Ascending aorta (tissue), 2 donors: Measurements from ENCODE around the gene INTS13. TPM values are rescaled to one million over a fixed set of nuclear protein-coding genes. Genes with fewer than 3 reads are reported as not detected.
"Not testable (repeated sequence)": the region's sequence is repeated elsewhere in the genome, so short reads cannot be mapped to it uniquely, and the experiment has no call there.

Experiments used
- DNase-seq, 2 donors: peaks; one replicate each; pipeline ENCODE4 v3.0.0-alpha.2; 2019; ENCODE audit warnings: low spot score in 2 of 2
- H3K27ac ChIP-seq, 2 donors: fragments of 200-600 bp; sonication (generic); one replicate each; pipeline ENCODE4 v1.5.1; 2016 to 2017; ENCODE audit warnings: mild to moderate bottlenecking in 1 of 2
- H3K27me3 ChIP-seq: fragments of 200-600 bp; sonication (generic); one replicate; pipeline ENCODE4 v1.5.1; 2017
- H3K36me3 ChIP-seq, 2 donors: fragments of 200-600 bp; sonication (generic); one replicate each; pipeline ENCODE4 v1.5.1; 2016
- H3K4me1 ChIP-seq, 2 donors: fragments of 200-600 bp; sonication (generic); one replicate each; pipeline ENCODE4 v1.5.1; 2016 to 2017; ENCODE audit warnings: mild to moderate bottlenecking in 1 of 2
- H3K4me3 ChIP-seq, 2 donors: fragments of 200-600 bp; sonication (generic); one replicate each; pipeline ENCODE4 v1.5.1; 2016 to 2017; ENCODE audit warnings: mild to moderate bottlenecking in 1 of 2
- H3K9me3 ChIP-seq, 2 donors: fragments of 200-600 bp; sonication (generic); one replicate each; pipeline ENCODE4 v1.5.1; 2016
- intact Hi-C: fragments of 100-400 bp; cut with DNase I; formaldehyde crosslinking; loops from one replicate; pipeline ENCODE4 v1.15.1; 2023
- total RNA-seq: library from RNA; depleted of rRNA; stranded (reverse); fragments of >200 nt; gene quantifications from one replicate; pipeline ENCODE4 v1.1.0, GENCODE V29; 2016
- TF ChIP-seq, protein P1 (sequence below), 3 experiments: fragments of 200-600 bp in 2 of 3; fragments of 450-650 bp in 1 of 3; sonication (generic) in 2 of 3; IDR thresholded peaks; one replicate each; pipeline ENCODE4 v1.5.1; 2016 to 2019; ENCODE audit warnings: antibody characterized with exemption in 3 of 3, mild to moderate bottlenecking in 1 of 3, moderate library complexity in 1 of 3

INTS13 gene
- total RNA-seq, 1 donor from 2014 or later = 47.5 TPM

DNA sequence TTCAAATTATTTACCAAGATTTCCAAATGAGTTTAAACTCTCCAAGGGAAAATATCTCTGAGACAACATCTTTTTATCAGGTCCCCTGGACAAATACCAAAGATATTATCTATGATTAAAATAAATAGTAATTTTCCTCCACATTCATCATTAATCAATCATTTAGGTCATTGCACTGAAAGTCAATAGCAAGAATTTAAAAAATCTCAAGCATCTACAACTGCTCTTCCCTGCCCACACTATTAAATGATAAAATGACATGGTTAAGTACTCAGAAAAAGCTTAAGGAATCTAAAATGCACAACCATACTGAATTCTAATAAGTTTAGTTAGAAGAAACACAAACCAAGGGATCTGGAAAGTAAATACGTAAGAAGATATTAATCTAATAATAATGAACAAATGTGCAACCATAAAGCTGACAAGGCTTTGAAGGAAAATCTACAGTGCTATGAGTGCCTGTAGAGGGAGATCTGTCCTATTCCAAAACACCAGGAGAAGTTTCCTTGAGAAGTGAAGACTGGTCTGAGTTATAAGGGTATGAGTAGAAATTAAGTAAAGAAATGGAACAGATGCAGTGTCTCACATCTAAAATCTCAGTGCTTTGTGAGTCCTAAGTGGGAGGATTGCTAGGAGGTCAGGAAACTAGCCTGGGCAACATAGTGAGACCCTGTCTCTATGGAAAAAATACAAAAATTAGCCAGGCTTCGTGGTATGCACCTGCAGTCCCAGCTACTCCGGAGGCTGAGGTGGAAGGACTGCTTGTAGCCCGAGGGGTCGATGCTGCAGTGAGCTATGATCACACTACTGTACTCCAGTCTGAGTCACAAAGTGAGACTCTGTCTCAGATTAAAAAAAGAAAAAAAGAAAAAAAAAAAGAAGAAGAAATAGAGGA lies 19.2 kb downstream of the INTS13 start:
- Histone ChIP-seq H3K4me3 (no peak overlapping the region), H3K36me3 (peaks cover 23 to 27% of the 10 kb centered on the region in 2 donors), H3K27me3 (no peaks in the 10 kb centered on the region), H3K27ac (no peak overlapping the region), H3K9me3 (no peaks in the 10 kb centered on the region), H3K4me1 (no peaks in the 10 kb centered on the region)
- intact Hi-C loops = no loop called here
- TF ChIP-seq, protein P1, sequence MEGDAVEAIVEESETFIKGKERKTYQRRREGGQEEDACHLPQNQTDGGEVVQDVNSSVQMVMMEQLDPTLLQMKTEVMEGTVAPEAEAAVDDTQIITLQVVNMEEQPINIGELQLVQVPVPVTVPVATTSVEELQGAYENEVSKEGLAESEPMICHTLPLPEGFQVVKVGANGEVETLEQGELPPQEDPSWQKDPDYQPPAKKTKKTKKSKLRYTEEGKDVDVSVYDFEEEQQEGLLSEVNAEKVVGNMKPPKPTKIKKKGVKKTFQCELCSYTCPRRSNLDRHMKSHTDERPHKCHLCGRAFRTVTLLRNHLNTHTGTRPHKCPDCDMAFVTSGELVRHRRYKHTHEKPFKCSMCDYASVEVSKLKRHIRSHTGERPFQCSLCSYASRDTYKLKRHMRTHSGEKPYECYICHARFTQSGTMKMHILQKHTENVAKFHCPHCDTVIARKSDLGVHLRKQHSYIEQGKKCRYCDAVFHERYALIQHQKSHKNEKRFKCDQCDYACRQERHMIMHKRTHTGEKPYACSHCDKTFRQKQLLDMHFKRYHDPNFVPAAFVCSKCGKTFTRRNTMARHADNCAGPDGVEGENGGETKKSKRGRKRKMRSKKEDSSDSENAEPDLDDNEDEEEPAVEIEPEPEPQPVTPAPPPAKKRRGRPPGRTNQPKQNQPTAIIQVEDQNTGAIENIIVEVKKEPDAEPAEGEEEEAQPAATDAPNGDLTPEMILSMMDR (IDR thresholded peaks at IDR 0.05) = peak in 1 of 3 experiments; percentile 28
- no peak for DNase-seq

DNA sequence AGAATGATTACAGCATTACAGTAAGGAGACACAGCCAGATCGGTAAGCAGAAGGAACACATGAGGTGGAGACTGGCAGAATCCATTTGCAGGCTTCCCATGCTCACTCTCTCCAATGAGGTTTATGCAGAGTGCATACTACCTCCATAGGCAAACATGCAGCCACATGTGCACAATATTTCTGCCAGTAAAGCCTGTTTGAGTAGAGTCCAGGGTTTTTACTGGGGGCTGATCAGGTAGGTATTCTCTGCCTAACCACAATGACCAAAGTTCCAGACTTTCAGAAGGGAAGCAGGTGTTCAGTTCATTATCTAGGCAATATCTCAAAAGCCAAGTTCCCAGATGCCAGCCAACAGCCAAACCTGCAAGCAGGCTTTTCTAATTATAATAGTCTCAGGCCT lies 31.1 kb downstream of the INTS13 start:
- H3K4me1 ChIP-seq = no peaks in the 10 kb centered on the region
- H3K27ac ChIP-seq = no peak overlapping the region
- H3K36me3 ChIP-seq = peaks cover 14 to 28% of the 10 kb centered on the region in 2 donors
- H3K9me3 ChIP-seq = peaks cover 0 to 4% of the 10 kb centered on the region in 2 donors
- intact Hi-C loops = no loop called here
- no peak overlapping the region for H3K4me3 ChIP-seq
- no peaks in the 10 kb centered on the region for H3K27me3 ChIP-seq
- no peak for DNase-seq
- TF ChIP-seq, protein P1 (IDR thresholded peaks at IDR 0.05) = no peak

DNA sequence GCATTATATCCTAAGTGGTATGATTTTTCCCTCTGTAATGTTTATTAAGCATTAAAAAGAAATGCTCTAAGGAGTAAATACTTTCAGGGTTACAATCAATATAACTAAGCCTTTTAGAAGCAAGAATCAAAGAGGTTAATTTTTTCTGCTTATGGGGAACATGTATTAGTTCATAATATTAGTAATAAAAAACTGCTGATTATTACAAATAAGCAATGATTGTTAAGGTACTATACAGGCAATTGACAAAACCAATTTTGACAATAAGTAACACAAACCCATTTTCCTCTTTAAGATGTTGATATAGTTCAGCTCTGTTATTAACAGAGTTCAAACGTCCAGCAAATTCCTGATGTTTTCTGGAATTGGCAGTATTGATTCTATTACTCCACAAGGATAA lies 31.8 kb downstream of the INTS13 start:
- H3K4me3 ChIP-seq = no peak overlapping the region
- H3K36me3 ChIP-seq = peaks cover 13 to 25% of the 10 kb centered on the region in 2 donors
- H3K9me3 ChIP-seq = peaks cover 0 to 4% of the 10 kb centered on the region in 2 donors
- DNase-seq = no peak
- no peaks in the 10 kb centered on the region for H3K4me1 ChIP-seq
- TF ChIP-seq, protein P1 (IDR thresholded peaks at IDR 0.05) = no peak
- H3K27me3 ChIP-seq = no peaks in the 10 kb centered on the region
- H3K27ac ChIP-seq = no peak overlapping the region
- intact Hi-C loops = no loop called here

DNA sequence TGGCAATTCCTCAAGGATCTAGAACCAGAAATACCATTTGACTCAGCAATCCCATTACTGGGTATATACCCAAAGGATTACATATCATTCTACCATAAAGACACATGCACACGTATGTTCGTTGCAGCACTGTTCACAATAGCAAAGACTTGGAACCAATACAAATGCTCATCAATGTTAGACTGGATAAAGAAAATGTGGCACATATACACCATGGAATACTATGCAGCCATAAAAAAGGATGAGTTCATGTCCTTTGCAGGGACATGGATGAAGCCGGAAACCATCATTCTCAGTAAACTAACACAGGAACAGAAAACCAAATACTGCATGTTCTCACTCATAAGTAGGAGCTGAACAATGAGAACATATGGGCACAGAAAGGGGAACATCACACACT lies 34.4 kb downstream of the INTS13 start:
- H3K27ac ChIP-seq, H3K4me3 ChIP-seq, H3K27me3 ChIP-seq, intact Hi-C loops, H3K9me3 ChIP-seq, H3K4me1 ChIP-seq, DNase-seq: not testable (repeated sequence)
- H3K36me3 ChIP-seq = peaks cover 8 to 32% of the 10 kb centered on the region in 2 donors

DNA sequence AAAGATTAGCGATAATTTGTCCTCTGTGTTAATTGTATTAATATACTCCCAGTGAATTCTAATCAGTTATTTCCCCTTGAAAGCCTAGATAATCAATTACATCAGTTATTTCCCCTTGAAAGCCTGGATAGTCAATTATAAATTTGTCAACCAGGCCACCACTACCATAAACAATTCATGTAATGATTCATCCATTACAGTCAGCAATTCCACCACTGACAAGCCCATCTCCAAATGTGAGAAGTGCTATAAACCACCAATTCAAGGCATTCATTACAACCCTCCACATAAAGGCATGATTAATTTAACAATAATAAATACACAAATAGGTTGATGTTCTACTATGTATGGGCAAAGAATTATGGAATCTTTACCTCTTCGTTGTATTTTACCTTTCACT lies 40.9 kb downstream of the INTS13 start:
- Histone ChIP-seq H3K4me1 (no peaks in the 10 kb centered on the region), H3K9me3 (no peaks in the 10 kb centered on the region), H3K36me3 (peaks cover 2 to 19% of the 10 kb centered on the region in 2 donors), H3K27me3 (no peaks in the 10 kb centered on the region), H3K27ac (no peak overlapping the region), H3K4me3 (no peak overlapping the region)
- DNase-seq = no peak
- TF ChIP-seq, protein P1 (IDR thresholded peaks at IDR 0.05) = no peak
- intact Hi-C loops = no loop called here

DNA sequence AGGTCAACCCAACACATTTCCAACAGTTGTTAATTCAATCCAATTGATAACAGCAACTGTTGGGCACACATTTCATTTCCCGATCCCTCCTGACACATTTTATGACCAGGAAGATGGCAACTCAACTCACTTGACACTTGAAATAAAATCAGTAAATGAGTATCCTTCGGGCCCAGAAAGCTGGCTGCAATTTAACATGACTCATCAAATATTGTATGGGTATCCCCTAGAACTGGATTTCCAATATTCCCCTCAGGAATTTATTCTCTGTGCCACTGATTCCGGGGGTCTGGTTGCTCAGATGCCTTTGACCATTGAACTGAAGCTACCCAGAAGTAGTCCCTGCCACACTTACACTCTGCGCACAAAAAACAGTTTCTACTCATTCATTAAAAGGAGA lies 42.1 kb downstream of the INTS13 start:
- DNase-seq = no peak
- intact Hi-C loops = no loop called here
- no peaks in the 10 kb centered on the region for H3K4me1 ChIP-seq
- no peaks in the 10 kb centered on the region for H3K27me3 ChIP-seq
- H3K36me3 ChIP-seq = peaks cover 2 to 12% of the 10 kb centered on the region in 2 donors
- TF ChIP-seq, protein P1 (IDR thresholded peaks at IDR 0.05) = no peak
- no peak overlapping the region for H3K27ac ChIP-seq
- no peaks in the 10 kb centered on the region for H3K9me3 ChIP-seq
- no peak overlapping the region for H3K4me3 ChIP-seq
